Measurements from ENCODE around the gene CALML5. TPM values are rescaled to one million over a fixed set of nuclear protein-coding genes. Genes with fewer than 3 reads are reported as not detected.

CALML5 gene
- total and polyA plus RNA-seq, 4 donors = not detected

GRCh38 chr10:5467634-5468255 lies 31.6 kb downstream of the CALML5 start:
- Histone ChIP-seq H3K27ac (ENCODE audit: low read depth in 1 of 2, low read length in 1 of 2) (no peak overlapping the region), H3K9ac (ENCODE audit: insufficient read depth in 1 of 2, low read length in 2 of 2) (no peak overlapping the region)
- DNase-seq = peak; percentile 36 to 66 (median 41)

GRCh38 chr10:5467207-5467535 lies 32.2 kb downstream of the CALML5 start:
- DNase-seq = no peak
- Histone ChIP-seq H3K9ac (ENCODE audit: insufficient read depth in 1 of 2, low read length in 2 of 2) (no peak overlapping the region), H3K27me3 (ENCODE audit: control insufficient read depth in 3 of 3, insufficient read depth in 3 of 3, low read length in 2 of 3) (no peaks in the 10 kb centered on the region), H3K9me3 (ENCODE audit: control insufficient read depth in 4 of 4, insufficient read depth in 3 of 4, low read length in 3 of 4) (peaks cover 0 to 3% (median 1%) of the 10 kb centered on the region in 4 donors), H3K4me3 (no peak overlapping the region), H3K36me3 (ENCODE audit: control insufficient read depth in 4 of 4, insufficient read depth in 4 of 4, low read length in 4 of 4) (no peaks in the 10 kb centered on the region), H3K4me1 (ENCODE audit: control insufficient read depth in 5 of 5, insufficient read depth in 5 of 5, low read length in 5 of 5) (peaks cover 0 to 17% (median 0%) of the 10 kb centered on the region in 5 donors), H3K27ac (ENCODE audit: low read depth in 1 of 2, low read length in 1 of 2) (peak overlapping the region in 1 of 2 donors; percentile 76)
- TF ChIP-seq, protein P1, sequence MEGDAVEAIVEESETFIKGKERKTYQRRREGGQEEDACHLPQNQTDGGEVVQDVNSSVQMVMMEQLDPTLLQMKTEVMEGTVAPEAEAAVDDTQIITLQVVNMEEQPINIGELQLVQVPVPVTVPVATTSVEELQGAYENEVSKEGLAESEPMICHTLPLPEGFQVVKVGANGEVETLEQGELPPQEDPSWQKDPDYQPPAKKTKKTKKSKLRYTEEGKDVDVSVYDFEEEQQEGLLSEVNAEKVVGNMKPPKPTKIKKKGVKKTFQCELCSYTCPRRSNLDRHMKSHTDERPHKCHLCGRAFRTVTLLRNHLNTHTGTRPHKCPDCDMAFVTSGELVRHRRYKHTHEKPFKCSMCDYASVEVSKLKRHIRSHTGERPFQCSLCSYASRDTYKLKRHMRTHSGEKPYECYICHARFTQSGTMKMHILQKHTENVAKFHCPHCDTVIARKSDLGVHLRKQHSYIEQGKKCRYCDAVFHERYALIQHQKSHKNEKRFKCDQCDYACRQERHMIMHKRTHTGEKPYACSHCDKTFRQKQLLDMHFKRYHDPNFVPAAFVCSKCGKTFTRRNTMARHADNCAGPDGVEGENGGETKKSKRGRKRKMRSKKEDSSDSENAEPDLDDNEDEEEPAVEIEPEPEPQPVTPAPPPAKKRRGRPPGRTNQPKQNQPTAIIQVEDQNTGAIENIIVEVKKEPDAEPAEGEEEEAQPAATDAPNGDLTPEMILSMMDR (IDR thresholded peaks at IDR 0.05; ENCODE audit: control extremely low read depth, extremely low read depth) = no peak
- no peak for ATAC-seq (ENCODE audit: insufficient read depth, low FRiP score)
- WGBS, 2 donors = 75 to 83% methylated on average over 8 of the region's 8 CpGs

More at GRCh38 chr10:5467634-5468255, 31.6 kb downstream of the CALML5 start:
- TF ChIP-seq, protein P1 (IDR thresholded peaks at IDR 0.05; ENCODE audit: control extremely low read depth, extremely low read depth) = no peak
- Histone ChIP-seq H3K36me3 (ENCODE audit: control insufficient read depth in 4 of 4, insufficient read depth in 4 of 4, low read length in 4 of 4) (no peaks in the 10 kb centered on the region), H3K9me3 (ENCODE audit: control insufficient read depth in 4 of 4, insufficient read depth in 3 of 4, low read length in 3 of 4) (peaks cover 0 to 3% (median 1%) of the 10 kb centered on the region in 4 donors), H3K27me3 (ENCODE audit: control insufficient read depth in 3 of 3, insufficient read depth in 3 of 3, low read length in 2 of 3) (no peaks in the 10 kb centered on the region), H3K4me3 (no peak overlapping the region), H3K4me1 (ENCODE audit: control insufficient read depth in 5 of 5, insufficient read depth in 5 of 5, low read length in 5 of 5) (peaks cover 0 to 14% (median 0%) of the 10 kb centered on the region in 5 donors)
- 84 to 91% methylated on average over 6 of the region's 6 CpGs for WGBS, 2 donors
- no peak for ATAC-seq (ENCODE audit: insufficient read depth, low FRiP score)

DNA sequence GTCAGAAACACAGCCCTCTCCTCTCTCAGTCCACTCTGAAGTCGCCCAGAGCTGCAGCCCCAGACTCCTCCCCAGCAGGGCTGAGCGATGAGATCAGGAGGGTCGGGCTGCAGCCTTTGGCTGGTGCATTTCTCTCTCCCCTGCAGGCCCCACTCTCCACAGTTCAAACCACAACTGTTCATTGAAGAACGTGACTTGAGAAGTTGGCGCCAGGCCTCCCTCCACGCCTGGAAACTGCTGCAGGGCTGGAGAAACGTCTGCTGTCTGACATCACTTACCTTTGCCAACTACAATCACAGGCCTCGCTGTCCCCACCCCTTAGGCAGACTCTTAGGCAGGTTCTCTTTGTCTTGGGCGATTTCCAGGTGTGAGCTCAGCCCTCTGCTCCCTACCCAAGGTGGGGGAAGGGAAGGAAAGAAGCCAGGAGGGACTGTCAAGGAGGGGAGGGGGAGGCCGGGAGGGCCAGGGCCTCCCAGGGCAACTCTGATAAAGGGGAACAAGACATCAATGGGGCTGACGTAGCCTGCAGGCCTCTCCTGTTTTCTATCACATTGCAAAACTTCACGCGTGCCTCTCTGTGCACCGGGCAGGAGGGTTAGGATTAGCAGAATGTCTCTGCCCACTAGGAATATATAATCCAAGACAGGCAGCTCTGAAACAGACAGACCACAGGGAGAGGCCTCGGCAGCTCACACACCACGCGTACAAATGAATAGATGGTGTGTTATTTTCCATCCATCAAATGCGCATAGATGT lies 32.7 kb downstream of the CALML5 start:
- peaks cover 0 to 3% (median 1%) of the 10 kb centered on the region in 4 donors for H3K9me3 ChIP-seq (ENCODE audit: control insufficient read depth in 4 of 4, insufficient read depth in 3 of 4, low read length in 3 of 4)
- H3K4me3 ChIP-seq = no peak overlapping the region
- peaks cover 0 to 21% (median 0%) of the 10 kb centered on the region in 5 donors for H3K4me1 ChIP-seq (ENCODE audit: control insufficient read depth in 5 of 5, insufficient read depth in 5 of 5, low read length in 5 of 5)
- peak; percentile 70 for ATAC-seq (ENCODE audit: insufficient read depth, low FRiP score)
- no peaks in the 10 kb centered on the region for H3K27me3 ChIP-seq (ENCODE audit: control insufficient read depth in 3 of 3, insufficient read depth in 3 of 3, low read length in 2 of 3)
- H3K9ac ChIP-seq (ENCODE audit: insufficient read depth in 1 of 2, low read length in 2 of 2) = no peak overlapping the region
- TF ChIP-seq, protein P1 (IDR thresholded peaks at IDR 0.05; ENCODE audit: control extremely low read depth, extremely low read depth) = no peak
- no peaks in the 10 kb centered on the region for H3K36me3 ChIP-seq (ENCODE audit: control insufficient read depth in 4 of 4, insufficient read depth in 4 of 4, low read length in 4 of 4)
- WGBS, 2 donors = 58 to 64% methylated on average over 18 of the region's 18 CpGs
- peak; percentile 85 to 92 (median 89) for DNase-seq
- H3K27ac ChIP-seq (ENCODE audit: low read depth in 1 of 2, low read length in 1 of 2) = peak overlapping the region in 1 of 2 donors; percentile 76
